Measurements from ENCODE around the gene MRTFB. TPM values are rescaled to one million over a fixed set of nuclear protein-coding genes. Genes with fewer than 3 reads are reported as not detected.

The MRTFB gene
- total RNA-seq, 3 donors from 2014 or later (not counting 1 experiment from before 2014, with no cell fraction given) = 12.8 to 22.8 (median 19.6) TPM

DNA sequence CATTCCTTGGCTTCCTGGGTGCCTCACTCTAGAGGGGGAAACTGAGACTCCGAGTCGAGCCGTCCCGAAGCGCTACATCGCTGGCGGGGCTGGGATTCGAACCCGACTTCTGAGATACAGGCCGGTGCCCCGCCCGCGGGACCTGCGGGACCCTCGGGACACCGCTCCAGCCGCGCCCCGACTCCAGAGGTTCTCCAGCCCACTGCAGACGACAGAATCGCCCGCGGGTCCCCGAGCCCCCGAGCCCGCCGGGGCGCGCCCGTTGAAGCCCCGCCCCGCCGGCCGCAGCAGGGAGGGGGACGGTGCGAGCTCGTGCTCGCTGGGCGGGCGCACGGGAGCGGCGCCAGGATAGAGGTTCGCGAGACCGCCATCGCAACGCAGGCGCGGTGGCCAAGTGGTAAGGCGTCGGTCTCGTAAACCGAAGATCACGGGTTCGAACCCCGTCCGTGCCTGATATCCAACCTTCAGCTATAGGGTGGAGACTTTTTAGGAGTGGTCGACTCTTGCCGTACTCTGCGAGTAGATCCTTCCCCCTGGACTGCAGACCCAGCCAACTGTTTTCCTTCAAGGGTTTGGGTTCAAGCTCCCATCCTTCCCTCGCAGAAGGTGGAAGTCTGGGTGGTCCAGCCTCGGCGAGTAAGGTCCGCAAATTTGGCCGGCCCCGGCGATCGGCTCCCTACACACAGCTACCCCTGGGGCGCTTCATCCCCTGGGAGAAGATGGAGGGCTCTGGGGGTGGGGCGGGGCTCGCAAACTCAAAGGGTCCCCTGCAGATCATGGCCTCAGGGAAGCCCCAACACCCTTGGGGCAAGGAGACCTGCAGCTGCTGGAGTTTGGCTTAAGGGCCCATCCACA lies 214.6 kb downstream of the MRTFB start:
- peak; percentile 84 to 88 (median 86) for ATAC-seq

DNA sequence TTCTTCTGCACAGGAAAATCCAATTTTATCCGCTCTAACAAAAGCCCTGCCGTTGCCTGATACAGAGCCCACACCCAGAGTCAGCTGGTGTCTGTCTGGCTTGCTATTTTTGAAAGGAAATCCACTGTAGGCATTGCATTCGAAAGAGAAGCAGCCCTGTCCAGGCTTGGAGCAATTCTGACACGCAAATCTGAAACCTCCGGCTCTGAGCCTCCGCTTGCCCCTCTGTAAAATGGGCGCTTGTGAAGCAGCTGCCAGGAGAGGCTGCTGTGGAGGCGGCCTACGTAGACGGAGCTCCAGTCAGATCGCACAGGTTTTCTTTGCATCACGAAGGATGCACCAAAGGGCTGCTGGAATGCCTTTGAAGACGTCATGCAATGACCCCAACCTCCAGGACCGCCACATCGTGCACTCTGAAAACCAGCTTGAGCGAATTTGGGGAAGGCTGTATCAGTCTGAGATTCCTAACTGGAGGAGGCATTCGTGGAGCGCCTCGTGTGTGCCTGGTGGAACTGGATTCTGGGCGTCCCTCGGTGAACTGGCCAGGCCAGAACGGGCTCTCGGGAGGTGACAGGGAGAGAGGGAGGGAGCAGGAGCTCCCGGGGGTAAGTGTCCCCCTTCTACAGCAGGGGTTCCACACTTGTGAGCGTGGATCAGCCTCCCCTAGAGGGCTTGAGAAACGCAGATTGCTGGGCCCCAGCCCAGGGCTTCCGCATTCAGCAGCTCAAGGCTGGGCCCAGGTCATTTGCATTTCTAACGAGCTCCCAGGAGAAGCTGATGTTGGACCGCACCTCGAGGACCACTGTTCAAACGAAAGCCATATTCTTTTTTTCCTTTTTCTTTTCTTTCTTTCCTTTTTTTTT lies 215.5 kb downstream of the MRTFB start:
- DNase-seq = peak; percentile 35 to 72
- H3K36me3 ChIP-seq (ENCODE audit: control insufficient read depth, insufficient read depth, low read length) = no peaks in the 10 kb centered on the region
- H3K27ac ChIP-seq (ENCODE audit: low read length) = peak overlapping the region; percentile 45
- H3K27me3 ChIP-seq (ENCODE audit: control insufficient read depth, insufficient read depth, low read length) = no peaks in the 10 kb centered on the region
- peak overlapping the region; percentile 98 for H3K4me3 ChIP-seq (ENCODE audit: low read length)
- Mint-ChIP-seq H3K4me3 (peak overlapping the region; percentile 92), H3K9me3 (peaks cover 3 to 6% of the 10 kb centered on the region in 2 donors), H3K27ac (peak overlapping the region; percentile 90 to 93), H3K36me3 (peaks cover 8% of the 10 kb centered on the region), H3K27me3 (ENCODE audit: low read depth in 2 of 2) (no peaks in the 10 kb centered on the region), H3K4me1 (peaks cover 23 to 36% of the 10 kb centered on the region in 2 donors)
- TF ChIP-seq, protein P1, sequence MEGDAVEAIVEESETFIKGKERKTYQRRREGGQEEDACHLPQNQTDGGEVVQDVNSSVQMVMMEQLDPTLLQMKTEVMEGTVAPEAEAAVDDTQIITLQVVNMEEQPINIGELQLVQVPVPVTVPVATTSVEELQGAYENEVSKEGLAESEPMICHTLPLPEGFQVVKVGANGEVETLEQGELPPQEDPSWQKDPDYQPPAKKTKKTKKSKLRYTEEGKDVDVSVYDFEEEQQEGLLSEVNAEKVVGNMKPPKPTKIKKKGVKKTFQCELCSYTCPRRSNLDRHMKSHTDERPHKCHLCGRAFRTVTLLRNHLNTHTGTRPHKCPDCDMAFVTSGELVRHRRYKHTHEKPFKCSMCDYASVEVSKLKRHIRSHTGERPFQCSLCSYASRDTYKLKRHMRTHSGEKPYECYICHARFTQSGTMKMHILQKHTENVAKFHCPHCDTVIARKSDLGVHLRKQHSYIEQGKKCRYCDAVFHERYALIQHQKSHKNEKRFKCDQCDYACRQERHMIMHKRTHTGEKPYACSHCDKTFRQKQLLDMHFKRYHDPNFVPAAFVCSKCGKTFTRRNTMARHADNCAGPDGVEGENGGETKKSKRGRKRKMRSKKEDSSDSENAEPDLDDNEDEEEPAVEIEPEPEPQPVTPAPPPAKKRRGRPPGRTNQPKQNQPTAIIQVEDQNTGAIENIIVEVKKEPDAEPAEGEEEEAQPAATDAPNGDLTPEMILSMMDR (IDR thresholded peaks at IDR 0.05) = no peak
- 34% methylated on average over 31 of the region's 31 CpGs for WGBS (ENCODE audit: insufficient coverage)
- peak; percentile 24 to 32 (median 24) for ATAC-seq
- intact Hi-C loops (cut with micrococcal nuclease) = no loop called here
- peaks cover 11% of the 10 kb centered on the region for H3K9me3 ChIP-seq (ENCODE audit: control insufficient read depth, insufficient read depth, low read length)
- H3K4me1 ChIP-seq (ENCODE audit: control insufficient read depth, insufficient read depth, low read length) = peaks cover 17% of the 10 kb centered on the region

More for the DNA sequence above, 214.6 kb downstream of the MRTFB start:
- H3K9me3 ChIP-seq (ENCODE audit: control insufficient read depth, insufficient read depth, low read length) = peaks cover 11% of the 10 kb centered on the region
- peaks cover 17% of the 10 kb centered on the region for H3K4me1 ChIP-seq (ENCODE audit: control insufficient read depth, insufficient read depth, low read length)
- peak; percentile 97 to 98 for DNase-seq
- Mint-ChIP-seq H3K4me1 (peaks cover 23 to 36% of the 10 kb centered on the region in 2 donors), H3K36me3 (peaks cover 8% of the 10 kb centered on the region), H3K4me3 (peak overlapping the region; percentile 92), H3K27me3 (ENCODE audit: low read depth in 2 of 2) (no peaks in the 10 kb centered on the region), H3K27ac (peak overlapping the region; percentile 90 to 93), H3K9me3 (peaks cover 3 to 6% of the 10 kb centered on the region in 2 donors)
- H3K27ac ChIP-seq (ENCODE audit: low read length) = peak overlapping the region; percentile 56
- H3K27me3 ChIP-seq (ENCODE audit: control insufficient read depth, insufficient read depth, low read length) = no peaks in the 10 kb centered on the region
- H3K36me3 ChIP-seq (ENCODE audit: control insufficient read depth, insufficient read depth, low read length) = no peaks in the 10 kb centered on the region
- intact Hi-C loops (cut with micrococcal nuclease) = loop anchor here (1.0 kb wide), 1 partner anchor 366 kb away; no protein-coding TSS in a partner anchor
- TF ChIP-seq, protein P1 (IDR thresholded peaks at IDR 0.05) = no peak
- peak overlapping the region; percentile 98 for H3K4me3 ChIP-seq (ENCODE audit: low read length)
- WGBS (ENCODE audit: insufficient coverage) = under 1% methylated on average over 64 of the region's 72 CpGs

DNA sequence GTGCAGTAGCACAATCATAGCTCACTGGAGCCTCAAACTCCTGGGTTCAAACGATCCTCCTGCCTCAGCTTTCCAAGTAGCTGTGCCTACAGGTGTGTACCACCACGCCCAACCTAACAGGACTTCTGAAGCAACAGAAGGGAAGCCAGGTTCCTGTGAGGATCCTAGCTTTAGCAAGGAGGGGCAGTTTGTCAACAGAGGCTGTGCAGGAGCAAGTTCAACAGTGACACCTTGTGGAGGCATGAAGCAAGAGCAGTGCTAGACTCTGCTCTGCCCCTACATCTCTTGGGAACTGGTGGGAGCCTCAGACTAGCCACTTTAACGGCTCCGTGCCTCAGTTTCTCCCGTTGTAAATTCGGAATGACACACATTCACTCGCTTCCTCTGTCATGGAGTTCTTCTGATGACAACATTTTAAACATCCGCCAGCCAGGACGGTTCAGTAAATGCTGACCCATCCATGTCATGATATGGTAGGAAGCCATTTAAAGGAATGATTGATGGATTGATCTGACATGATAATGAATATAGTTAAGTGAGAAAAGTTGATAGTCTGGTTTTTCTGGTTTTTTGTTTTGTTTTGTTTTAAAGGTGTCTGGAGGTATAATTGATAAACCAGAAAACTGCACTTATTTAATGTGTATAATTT lies 218.7 kb downstream of the MRTFB start:
- no peak overlapping the region for H3K4me3 Mint-ChIP-seq
- peaks cover 8% of the 10 kb centered on the region for H3K36me3 Mint-ChIP-seq
- peaks cover 16 to 29% of the 10 kb centered on the region in 2 donors for H3K4me1 Mint-ChIP-seq
- no peaks in the 10 kb centered on the region for H3K27me3 ChIP-seq (ENCODE audit: control insufficient read depth, insufficient read depth, low read length)
- H3K4me1 ChIP-seq (ENCODE audit: control insufficient read depth, insufficient read depth, low read length) = peaks cover 16% of the 10 kb centered on the region
- peaks cover 3 to 6% of the 10 kb centered on the region in 2 donors for H3K9me3 Mint-ChIP-seq
- H3K9me3 ChIP-seq (ENCODE audit: control insufficient read depth, insufficient read depth, low read length) = peaks cover 11% of the 10 kb centered on the region
- 61% methylated on average over 9 of the region's 9 CpGs for WGBS (ENCODE audit: insufficient coverage)
- intact Hi-C loops (cut with micrococcal nuclease) = no loop called here
- H3K36me3 ChIP-seq (ENCODE audit: control insufficient read depth, insufficient read depth, low read length) = no peaks in the 10 kb centered on the region
- ATAC-seq (no peak), DNase-seq (peak in 1 of 2 donors; percentile 61)
- TF ChIP-seq, protein P1 (IDR thresholded peaks at IDR 0.05) = peak; percentile 33
- H3K4me3 ChIP-seq (ENCODE audit: low read length) = no peak overlapping the region
- no peak overlapping the region for H3K27ac ChIP-seq (ENCODE audit: low read length)
- H3K27me3 Mint-ChIP-seq (ENCODE audit: low read depth in 2 of 2) = no peaks in the 10 kb centered on the region
- H3K27ac Mint-ChIP-seq = no peak overlapping the region

Data from natural killer cell (primary cell).